Measurements from ENCODE around the gene TLL2.

DNA sequence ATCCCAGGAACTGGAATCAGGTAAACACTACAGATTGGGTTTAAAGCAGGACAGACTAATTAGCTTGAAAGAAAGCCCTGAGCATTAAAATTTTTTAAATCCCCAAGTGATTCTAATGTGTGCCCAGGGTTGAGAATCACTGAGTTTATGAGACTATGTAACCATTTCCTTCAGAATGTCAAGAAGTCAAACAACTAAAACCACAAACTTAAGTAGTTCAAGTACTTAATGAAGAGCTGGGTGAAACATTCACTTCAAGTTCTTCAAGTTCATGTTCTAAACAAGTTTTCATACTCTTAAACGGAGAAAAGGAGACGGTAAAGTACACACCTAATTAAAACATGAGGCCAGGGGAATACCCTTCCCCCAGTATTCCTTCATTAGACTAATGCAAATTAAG, 28.2 kb upstream of the TLL2 start:
- TF ChIP-seq CTCF (conservative IDR thresholded peaks at IDR 0.05; ENCODE audit: low read depth, low read length) (no peak), EZH2 (IDR thresholded peaks at IDR 0.05; ENCODE audit: borderline replicate concordance, low read depth, low read length, poor library complexity, severe bottlenecking) (no peak)
